HepG2 (cell line): ENCODE results near the gene ANXA9. TPM values are rescaled to one million over a fixed set of nuclear protein-coding genes. Genes with fewer than 3 reads are reported as not detected.

Experiments
- BATF2 ChIP-seq: sonication (generic); formaldehyde crosslinking; IDR thresholded peaks from 2 replicates; pipeline ENCODE4 v1.8.0; 2022; ENCODE audit warnings: mild to moderate bottlenecking, missing genetic modification reagents, moderate library complexity
- ELF4 ChIP-seq: sonication (generic); formaldehyde crosslinking; IDR thresholded peaks from 2 replicates; pipeline ENCODE4 v1.5.0; 2020; ENCODE audit warnings: missing genetic modification reagents, mild to moderate bottlenecking, moderate library complexity, borderline replicate concordance
- GATAD2A ChIP-seq: IDR thresholded peaks from 2 replicates; pipeline ENCODE4 v1.6.1; 2016
- HES4 ChIP-seq: sonication (generic); formaldehyde crosslinking; IDR thresholded peaks from 2 replicates; pipeline ENCODE4 v1.9.0; 2021; ENCODE audit warnings: mild to moderate bottlenecking, missing genetic modification reagents, borderline replicate concordance
- HNF1A ChIP-seq, 2 experiments: sonication (generic) in 1 of 2; formaldehyde crosslinking in 1 of 2; IDR thresholded peaks; 2 replicates each; pipeline versions ENCODE4 v1.4.0 to v1.6.1; 2016 to 2020; ENCODE audit warnings: borderline replicate concordance in 1 of 2, low read depth in 1 of 2, mild to moderate bottlenecking in 1 of 2, missing genetic modification reagents in 1 of 2
- NBN ChIP-seq: fragments of 450-650 bp; conservative IDR thresholded peaks from 2 replicates; pipeline ENCODE4 v1.6.1; 2017
- NONO ChIP-seq, 2 experiments: fragments of 450-650 bp in 1 of 2; sonication (generic) in 1 of 2; formaldehyde crosslinking in 1 of 2; IDR thresholded peaks in 1 of 2; conservative IDR thresholded peaks in 1 of 2; 2 replicates each; pipeline versions ENCODE4 v1.6.1 to v1.8.0; 2017 to 2022; ENCODE audit warnings: mild to moderate bottlenecking in 1 of 2, missing genetic modification reagents in 1 of 2, moderate library complexity in 1 of 2
- POLR2A ChIP-seq, 2 experiments: IDR thresholded peaks; 2 replicates each; pipeline ENCODE4 v1.6.1; 2011; ENCODE audit warnings: low read depth in 2 of 2, low read length in 2 of 2, mild to moderate bottlenecking in 1 of 2, moderate library complexity in 1 of 2; ENCODE audit not compliant: insufficient read depth in 1 of 2
- REPIN1 ChIP-seq: sonication (generic); formaldehyde crosslinking; IDR thresholded peaks from 2 replicates; pipeline ENCODE4 v1.8.0; 2022; ENCODE audit warnings: missing genetic modification reagents, low read depth, mild to moderate bottlenecking, borderline replicate concordance
- RXRB ChIP-seq: IDR thresholded peaks from 2 replicates; pipeline ENCODE4 v1.6.1; 2016; ENCODE audit warnings: borderline replicate concordance, missing genetic modification reagents, missing compliant biosample characterization
- SAP130 ChIP-seq: IDR thresholded peaks from 2 replicates; pipeline ENCODE4 v1.6.1; 2016; ENCODE audit warnings: low read depth
- SNAI1 ChIP-seq: sonication (generic); formaldehyde crosslinking; IDR thresholded peaks from 2 replicates; pipeline ENCODE4 v1.5.0; 2020; ENCODE audit warnings: mild to moderate bottlenecking, missing genetic modification reagents, borderline replicate concordance
- TARDBP ChIP-seq: sonication (generic); formaldehyde crosslinking; IDR thresholded peaks from 2 replicates; pipeline ENCODE4 v1.8.0; 2022; ENCODE audit warnings: mild to moderate bottlenecking, missing genetic modification reagents
- ZFYVE20 ChIP-seq: sonication (generic); formaldehyde crosslinking; IDR thresholded peaks from 2 replicates; pipeline ENCODE4 v1.8.0; 2023; ENCODE audit warnings: low read depth, mild to moderate bottlenecking, moderate library complexity, missing genetic modification reagents, borderline replicate concordance
- ZMYM2 ChIP-seq: sonication (generic); formaldehyde crosslinking; IDR thresholded peaks from 2 replicates; pipeline ENCODE4 v1.8.0; 2022; ENCODE audit warnings: mild to moderate bottlenecking, missing genetic modification reagents
- ZNF101 ChIP-seq: sonication (generic); formaldehyde crosslinking; IDR thresholded peaks from 2 replicates; pipeline ENCODE4 v1.4.0; 2020; ENCODE audit warnings: mild to moderate bottlenecking, low read depth, missing genetic modification reagents, borderline replicate concordance
- ZNF33A ChIP-seq: sonication (generic); formaldehyde crosslinking; IDR thresholded peaks from 2 replicates; pipeline ENCODE4 v1.5.1; 2020; ENCODE audit warnings: missing genetic modification reagents, mild to moderate bottlenecking, moderate library complexity, borderline replicate concordance
- ZNF543 ChIP-seq: sonication (generic); formaldehyde crosslinking; IDR thresholded peaks from 2 replicates; pipeline ENCODE4 v1.4.0; 2020; ENCODE audit warnings: mild to moderate bottlenecking, missing genetic modification reagents
- ZNF556 ChIP-seq: sonication (generic); formaldehyde crosslinking; IDR thresholded peaks from 2 replicates; pipeline ENCODE4 v1.4.0; 2020; ENCODE audit warnings: mild to moderate bottlenecking, missing genetic modification reagents, borderline replicate concordance
- ZNF7 ChIP-seq: IDR thresholded peaks from 2 replicates; pipeline ENCODE4 v1.6.1; 2016; ENCODE audit warnings: missing biosample characterization, missing genetic modification reagents
- ZNF788 ChIP-seq: sonication (generic); formaldehyde crosslinking; IDR thresholded peaks from 2 replicates; pipeline ENCODE4 v1.5.0; 2020; ENCODE audit warnings: mild to moderate bottlenecking, missing genetic modification reagents, borderline replicate concordance
- polyA plus RNA-seq, 8 experiments: library from polyadenylated mRNA; depleted of rRNA in 3 of 8; stranded (reverse) in 7 of 8; unstranded in 1 of 8; fragments of >200 nt; fragmentation: Illumina TruSeq in 4 of 8; extraction: Trizol in 4 of 8; gene quantifications; 2 replicates each; pipeline versions ENCODE4 v1.2.1 to v1.2.3, GENCODE V29; 2011 to 2016; ENCODE audit warnings: low read depth in 4 of 8, missing spikeins in 1 of 8, mixed read lengths in 1 of 8; ENCODE audit not compliant: insufficient read depth in 1 of 8
- total RNA-seq, 5 experiments: library from RNA; depleted of rRNA; stranded (reverse); fragments of >200 nt; fragmentation: Illumina TruSeq; extraction: Trizol; gene quantifications; 2 replicates each; pipeline ENCODE4 v1.2.3, GENCODE V29; 2016; ENCODE audit warnings: low read depth in 1 of 5

The ANXA9 gene
- total and polyA plus RNA-seq, 2 of the 13 experiments (the other 11 are each of a cell fraction or from before 2014, with no cell fraction given), result 13.3 to 23.9 TPM

DNA sequence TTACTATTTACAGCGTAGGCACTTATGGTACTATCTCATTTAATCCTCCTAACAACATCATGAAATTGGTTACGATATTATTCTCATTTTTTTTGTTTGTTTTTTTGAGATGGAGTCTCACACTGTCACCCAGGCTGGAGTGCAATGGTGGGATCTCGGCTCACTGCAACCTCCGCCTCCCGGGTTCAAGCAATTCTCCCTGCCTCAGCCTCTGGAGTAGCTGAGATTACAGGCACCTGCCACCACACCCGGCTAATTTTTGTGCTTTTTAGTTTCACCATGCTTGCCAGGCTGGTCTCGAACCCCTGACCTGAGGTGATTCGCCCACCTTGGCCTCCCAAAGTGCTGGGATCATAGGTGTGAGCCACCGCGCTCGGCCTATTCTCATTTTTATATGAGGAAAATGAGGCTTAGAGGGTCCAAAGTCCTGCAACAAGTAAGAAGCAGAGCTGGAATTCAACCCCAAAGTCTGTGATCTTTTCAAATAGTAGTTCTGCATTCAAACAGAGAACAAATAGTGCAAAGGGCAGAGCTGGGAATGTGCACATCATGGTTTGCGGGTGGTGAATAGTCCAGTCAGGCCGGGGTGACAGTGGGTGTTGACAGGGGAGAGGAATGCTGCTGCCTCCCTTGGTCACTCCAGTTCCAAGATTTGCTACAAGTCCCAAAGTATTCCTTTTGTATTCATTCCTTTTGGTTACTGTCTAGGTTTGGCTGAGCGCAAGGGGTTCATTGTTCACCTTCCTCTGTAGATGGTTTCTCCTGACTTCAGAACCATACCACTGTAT is 30.8 kb downstream of the ANXA9 start (continued):
- TF ChIP-seq BATF2, result no peak
- peak; percentile 83 for TF ChIP-seq TARDBP
- TF ChIP-seq ZNF543 (CRISPR knock-in tag), result no peak
- peak; percentile 7; the same call in 1 of the 2 replicates for TF ChIP-seq ZNF33A
- no peak for TF ChIP-seq HES4
- peak; percentile 84 for TF ChIP-seq SAP130 (CRISPR knock-in tag)
- TF ChIP-seq ZFYVE20, result no peak
- TF ChIP-seq ZNF556, result peak; percentile 33; the same call in 1 of the 2 replicates
- TF ChIP-seq ZNF101 (CRISPR knock-in tag), result no peak
- TF ChIP-seq GATAD2A (CRISPR knock-in tag), result peak; percentile 87
- TF ChIP-seq RXRB, result peak; percentile 86
- TF ChIP-seq SNAI1 (CRISPR knock-in tag), result no peak
- no peak for TF ChIP-seq ELF4 (CRISPR knock-in tag)
- no peak for TF ChIP-seq NONO (IDR thresholded peaks at IDR 0.05)
- no peak for TF ChIP-seq NONO (CRISPR knock-in tag; conservative IDR thresholded peaks at IDR 0.05)
- peak; percentile 72 to 87 for TF ChIP-seq POLR2A (IDR thresholded peaks at IDR 0.05; ENCODE audit: insufficient read depth in 1 of 2, low read depth in 2 of 2, low read length in 2 of 2)
- TF ChIP-seq HNF1A (IDR thresholded peaks at IDR 0.05; ENCODE audit: low read depth), result 0 out of 2 replicates have a peak, but pooled peaks have one; percentile 19
- peak; percentile 64; the same call in 1 of the 2 replicates for TF ChIP-seq HNF1A (CRISPR knock-in tag; IDR thresholded peaks at IDR 0.05; ENCODE audit: borderline replicate concordance)
- peak; percentile 76 for TF ChIP-seq REPIN1 (CRISPR knock-in tag)
- TF ChIP-seq NBN, result no peak
- no peak; the same call in 1 of the 2 replicates for TF ChIP-seq ZNF788
- TF ChIP-seq ZNF7 (CRISPR knock-in tag), result no peak
- peak; percentile 97 for TF ChIP-seq ZMYM2 (CRISPR knock-in tag)
